ENCODE data around the gene MESP1.

The MESP1 gene

GRCh38 chr15:89772932-89773583 lies 22.0 kb upstream of the MESP1 start:
- no peak for DNase-seq (ENCODE audit: insufficient read length, low spot score)
- no peak for FAIRE-seq
- TF ChIP-seq POLR2A (IDR thresholded peaks at IDR 0.05; ENCODE audit: low read depth, low read length) (no peak), TAF1 (IDR thresholded peaks at IDR 0.05; ENCODE audit: low read depth, low read length) (no peak), PAX5 (IDR thresholded peaks at IDR 0.05; ENCODE audit: insufficient read depth, low read length, severe bottlenecking) (no peak), POLR2AphosphoS5 (IDR thresholded peaks at IDR 0.05; ENCODE audit: low read depth, low read length) (no peak), POU2F2 (IDR thresholded peaks at IDR 0.05; ENCODE audit: low read depth, low read length) (no peak), SPI1 (IDR thresholded peaks at IDR 0.05; ENCODE audit: low read depth, low read length) (no peak)

- no peak for DNase-seq (ENCODE audit: insufficient read length, low spot score)
- TF ChIP-seq PAX5 (IDR thresholded peaks at IDR 0.05; ENCODE audit: insufficient read depth, low read length, severe bottlenecking): no peak
- TF ChIP-seq SPI1 (IDR thresholded peaks at IDR 0.05; ENCODE audit: low read depth, low read length): no peak
- no peak for TF ChIP-seq POLR2A (IDR thresholded peaks at IDR 0.05; ENCODE audit: low read depth, low read length)
- no peak for TF ChIP-seq TAF1 (IDR thresholded peaks at IDR 0.05; ENCODE audit: low read depth, low read length)
- TF ChIP-seq POU2F2 (IDR thresholded peaks at IDR 0.05; ENCODE audit: low read depth, low read length): no peak
- no peak for TF ChIP-seq POLR2AphosphoS5 (IDR thresholded peaks at IDR 0.05; ENCODE audit: low read depth, low read length)
- FAIRE-seq: no peak
Measured at GRCh38 chr15:89770041-89770440, 19.0 kb upstream of the MESP1 start.

- no peak for TF ChIP-seq TAF1 (IDR thresholded peaks at IDR 0.05; ENCODE audit: low read depth, low read length)
- TF ChIP-seq PAX5 (IDR thresholded peaks at IDR 0.05; ENCODE audit: insufficient read depth, low read length, severe bottlenecking): no peak
- no peak for TF ChIP-seq POLR2AphosphoS5 (IDR thresholded peaks at IDR 0.05; ENCODE audit: low read depth, low read length)
- TF ChIP-seq POLR2A (IDR thresholded peaks at IDR 0.05; ENCODE audit: low read depth, low read length): no peak
- TF ChIP-seq SPI1 (IDR thresholded peaks at IDR 0.05; ENCODE audit: low read depth, low read length): no peak
- no peak for TF ChIP-seq POU2F2 (IDR thresholded peaks at IDR 0.05; ENCODE audit: low read depth, low read length)
- FAIRE-seq: no peak
- DNase-seq (ENCODE audit: insufficient read length, low spot score): no peak
Measured at GRCh38 chr15:89769366-89769765, 18.3 kb upstream of the MESP1 start.

- DNase-seq (ENCODE audit: insufficient read length, low spot score) (no peak), FAIRE-seq (no peak)
- TF ChIP-seq PAX5 (IDR thresholded peaks at IDR 0.05; ENCODE audit: insufficient read depth, low read length, severe bottlenecking): no peak
- TF ChIP-seq POLR2A (IDR thresholded peaks at IDR 0.05; ENCODE audit: low read depth, low read length): no peak
- no peak for TF ChIP-seq POLR2AphosphoS5 (IDR thresholded peaks at IDR 0.05; ENCODE audit: low read depth, low read length)
- no peak for TF ChIP-seq TAF1 (IDR thresholded peaks at IDR 0.05; ENCODE audit: low read depth, low read length)
- TF ChIP-seq SPI1 (IDR thresholded peaks at IDR 0.05; ENCODE audit: low read depth, low read length): no peak
- TF ChIP-seq POU2F2 (IDR thresholded peaks at IDR 0.05; ENCODE audit: low read depth, low read length): no peak
Measured at GRCh38 chr15:89768071-89768500, 17.0 kb upstream of the MESP1 start.

- DNase-seq (ENCODE audit: insufficient read length, low spot score): no peak
- FAIRE-seq: no peak
- TF ChIP-seq TAF1 (IDR thresholded peaks at IDR 0.05; ENCODE audit: low read depth, low read length) (no peak), POU2F2 (IDR thresholded peaks at IDR 0.05; ENCODE audit: low read depth, low read length) (no peak), PAX5 (IDR thresholded peaks at IDR 0.05; ENCODE audit: insufficient read depth, low read length, severe bottlenecking) (no peak), POLR2A (IDR thresholded peaks at IDR 0.05; ENCODE audit: low read depth, low read length) (no peak), POLR2AphosphoS5 (IDR thresholded peaks at IDR 0.05; ENCODE audit: low read depth, low read length) (no peak), SPI1 (IDR thresholded peaks at IDR 0.05; ENCODE audit: low read depth, low read length) (no peak)
Measured at GRCh38 chr15:89767411-89767915, 16.4 kb upstream of the MESP1 start.

GRCh38 chr15:89766357-89767311 lies 15.6 kb upstream of the MESP1 start:
- no peak for FAIRE-seq
- no peak for DNase-seq (ENCODE audit: insufficient read length, low spot score)
- no peak for TF ChIP-seq POU2F2 (IDR thresholded peaks at IDR 0.05; ENCODE audit: low read depth, low read length)
- no peak for TF ChIP-seq POLR2A (IDR thresholded peaks at IDR 0.05; ENCODE audit: low read depth, low read length)
- no peak for TF ChIP-seq TAF1 (IDR thresholded peaks at IDR 0.05; ENCODE audit: low read depth, low read length)
- TF ChIP-seq POLR2AphosphoS5 (IDR thresholded peaks at IDR 0.05; ENCODE audit: low read depth, low read length): no peak
- TF ChIP-seq PAX5 (IDR thresholded peaks at IDR 0.05; ENCODE audit: insufficient read depth, low read length, severe bottlenecking): no peak
- TF ChIP-seq SPI1 (IDR thresholded peaks at IDR 0.05; ENCODE audit: low read depth, low read length): no peak

- FAIRE-seq: no peak
- no peak for TF ChIP-seq SPI1 (IDR thresholded peaks at IDR 0.05; ENCODE audit: low read depth, low read length)
- TF ChIP-seq POU2F2 (IDR thresholded peaks at IDR 0.05; ENCODE audit: low read depth, low read length): no peak
- no peak for TF ChIP-seq TAF1 (IDR thresholded peaks at IDR 0.05; ENCODE audit: low read depth, low read length)
- no peak for TF ChIP-seq POLR2A (IDR thresholded peaks at IDR 0.05; ENCODE audit: low read depth, low read length)
- no peak for TF ChIP-seq PAX5 (IDR thresholded peaks at IDR 0.05; ENCODE audit: insufficient read depth, low read length, severe bottlenecking)
- no peak for TF ChIP-seq POLR2AphosphoS5 (IDR thresholded peaks at IDR 0.05; ENCODE audit: low read depth, low read length)
- no peak for DNase-seq (ENCODE audit: insufficient read length, low spot score)
Measured at GRCh38 chr15:89765694-89766093, 14.6 kb upstream of the MESP1 start.

- no peak for FAIRE-seq
- TF ChIP-seq POU2F2 (IDR thresholded peaks at IDR 0.05; ENCODE audit: low read depth, low read length) (no peak), PAX5 (IDR thresholded peaks at IDR 0.05; ENCODE audit: insufficient read depth, low read length, severe bottlenecking) (no peak), POLR2A (IDR thresholded peaks at IDR 0.05; ENCODE audit: low read depth, low read length) (no peak), SPI1 (IDR thresholded peaks at IDR 0.05; ENCODE audit: low read depth, low read length) (no peak), TAF1 (IDR thresholded peaks at IDR 0.05; ENCODE audit: low read depth, low read length) (no peak), POLR2AphosphoS5 (IDR thresholded peaks at IDR 0.05; ENCODE audit: low read depth, low read length) (no peak)
- no peak for DNase-seq (ENCODE audit: insufficient read length, low spot score)
Measured at GRCh38 chr15:89761929-89762328, 10.9 kb upstream of the MESP1 start.
